ENCODE data around the gene GRIK4. TPM values are rescaled to one million over a fixed set of nuclear protein-coding genes. Genes with fewer than 3 reads are reported as not detected.

The GRIK4 gene
- total and polyA plus RNA-seq, 2 donors (not counting 3 experiments of a cell fraction or from before 2014, with no cell fraction given), result 0.81 to 1.6 TPM

DNA sequence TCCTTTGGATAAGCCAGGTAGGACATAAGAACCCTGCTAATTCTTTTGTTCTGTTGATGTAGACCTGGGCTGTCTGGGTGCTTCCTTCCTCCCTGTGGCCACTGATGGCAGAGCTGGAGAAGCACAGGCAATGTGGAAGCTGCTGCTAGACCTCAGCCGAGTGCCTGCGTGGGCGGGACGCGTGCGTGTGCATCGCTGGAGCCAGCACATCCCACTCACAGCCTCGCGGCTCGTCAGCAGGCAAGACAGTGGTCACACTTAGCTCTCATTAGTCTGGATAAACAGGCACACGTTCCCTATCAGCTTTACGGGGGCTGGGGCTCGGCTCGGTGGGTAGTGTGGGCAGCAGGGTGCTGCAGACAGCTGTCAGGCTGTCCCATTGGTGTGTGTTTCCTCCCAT is 155.7 kb downstream of the GRIK4 start:
- Histone ChIP-seq H3K79me2 (ENCODE audit: control insufficient read depth, insufficient read depth, low read length) (no peaks in the 10 kb centered on the region), H4K20me1 (replicated peaks; ENCODE audit: control insufficient read depth, extremely low read depth, insufficient read depth, low read length) (no peaks in the 10 kb centered on the region), H3K9me3 (replicated peaks; ENCODE audit: control insufficient read depth, insufficient read depth, low read length) (no peaks in the 10 kb centered on the region), H3K4me1 (ENCODE audit: control insufficient read depth, extremely low read depth, insufficient read depth, low read length) (no peaks in the 10 kb centered on the region), H2AFZ (ENCODE audit: low read depth, low read length) (no peak overlapping the region), H3K27ac (ENCODE audit: insufficient read depth, low read depth, low read length) (no peak overlapping the region), H3K4me2 (ENCODE audit: insufficient read depth, low read length) (no peak overlapping the region), H3K27me3 (ENCODE audit: control insufficient read depth in 2 of 2, insufficient read depth in 2 of 2, low read length in 2 of 2) (peaks cover 0 to 7% of the 10 kb centered on the region in 2 experiments), H3K4me3 (replicated peaks in 1 of 3; ENCODE audit: insufficient read depth in 1 of 3, low read depth in 1 of 3, low read length in 3 of 3) (no peak overlapping the region), H3K36me3 (ENCODE audit: control insufficient read depth in 2 of 2, extremely low read depth in 1 of 2, insufficient read depth in 2 of 2, low read length in 2 of 2) (no peaks in the 10 kb centered on the region), H3K9ac (replicated peaks; ENCODE audit: extremely low read depth, insufficient read depth, low read length) (no peak overlapping the region), H3K9me1 (replicated peaks; ENCODE audit: control insufficient read depth, extremely low read depth, insufficient read depth, low read length) (no peaks in the 10 kb centered on the region)
- dilution Hi-C loops (cut with MboI; ENCODE audit: extremely low pct_ligation_motif_present, low sequenced_read_pairs) (no loop called here), intact Hi-C loops (cut with micrococcal nuclease) (no loop called here)
- no peak for FAIRE-seq
- no peak for DNase-seq (ENCODE audit: low read depth, low spot score)
- BruUV-seq (replicated peaks), result no TSS peak
- ChIA-PET CTCF (interaction anchor here (1.3 to 3.5 kb wide), 3 partner anchors 18 to 156 kb away, joined by 4 to 17 read pairs (median 5); partner anchors contain the start of gene GRIK4), POLR2A (no interaction called here)
- TF ChIP-seq GATA2 (IDR thresholded peaks at IDR 0.05; ENCODE audit: insufficient read depth, insufficient read length, low read depth, low read length) (no peak), POLR2AphosphoS5 (IDR thresholded peaks at IDR 0.05; ENCODE audit: insufficient read depth, low read depth, low read length) (no peak), EZH2 (IDR thresholded peaks at IDR 0.05; ENCODE audit: borderline replicate concordance, low read depth, low read length, severe bottlenecking) (no peak), MYC (IDR thresholded peaks at IDR 0.05; ENCODE audit: low read depth, low read length) (no peak), POLR2A (IDR thresholded peaks at IDR 0.05; ENCODE audit: low read depth, low read length) (no peak), JUN (IDR thresholded peaks at IDR 0.05; ENCODE audit: borderline replicate concordance, insufficient read depth, insufficient read length, low read depth) (no peak), MAX (IDR thresholded peaks at IDR 0.05; ENCODE audit: insufficient read depth, insufficient read length) (no peak), CTCF (IDR thresholded peaks at IDR 0.05; ENCODE audit: extremely low read depth in 1 of 2, insufficient read depth in 1 of 2, low read depth in 1 of 2, low read length in 2 of 2) (no peak), FOS (IDR thresholded peaks at IDR 0.05; ENCODE audit: borderline replicate concordance, insufficient read depth, low read length) (no peak)
